Activated effector memory CD4-positive, alpha-beta T cell treated with Interleukin-2 at 50 U/mL for 16 hours (primary cell): Measurements from ENCODE around the gene TRPC4.

ENCODE experiments used
- DNase-seq: peaks from one replicate; pipeline ENCODE4 v3.0.0-alpha.2; 2020

TRPC4 gene

GRCh38 chr13:37709318-37709717 lies 160.3 kb downstream of the TRPC4 start:
- no peak for DNase-seq

- no peak for DNase-seq
Measured at GRCh38 chr13:37707739-37708500, 161.7 kb downstream of the TRPC4 start.

- no peak for DNase-seq
Measured at GRCh38 chr13:37706041-37706440, 163.5 kb downstream of the TRPC4 start.

- DNase-seq: no peak
Measured at GRCh38 chr13:37701972-37702371, 167.6 kb downstream of the TRPC4 start.

GRCh38 chr13:37701306-37701705 lies 168.3 kb downstream of the TRPC4 start:
- no peak for DNase-seq

- no peak for DNase-seq
Measured at GRCh38 chr13:37700887-37701286, 168.7 kb downstream of the TRPC4 start.

GRCh38 chr13:37695200-37695599 lies 174.4 kb downstream of the TRPC4 start:
- DNase-seq: no peak

GRCh38 chr13:37690361-37690760 lies 179.2 kb downstream of the TRPC4 start:
- no peak for DNase-seq

- no peak for DNase-seq
Measured at GRCh38 chr13:37686501-37686900, 183.1 kb downstream of the TRPC4 start.

GRCh38 chr13:37685206-37685605 lies 184.4 kb downstream of the TRPC4 start:
- no peak for DNase-seq

- DNase-seq: no peak
Measured at GRCh38 chr13:37682496-37682895, 187.1 kb downstream of the TRPC4 start.

GRCh38 chr13:37681281-37682032 lies 188.1 kb downstream of the TRPC4 start:
- no peak for DNase-seq

GRCh38 chr13:37680137-37680536 lies 189.4 kb downstream of the TRPC4 start:
- DNase-seq: no peak

- DNase-seq: no peak
Measured at GRCh38 chr13:37679043-37679442, 190.5 kb downstream of the TRPC4 start.

- DNase-seq: no peak
Measured at GRCh38 chr13:37669845-37670244, 199.7 kb downstream of the TRPC4 start.

GRCh38 chr13:37667702-37668101 lies 201.9 kb downstream of the TRPC4 start:
- no peak for DNase-seq

GRCh38 chr13:37666036-37666435 lies 203.5 kb downstream of the TRPC4 start:
- no peak for DNase-seq

- DNase-seq: no peak
Measured at GRCh38 chr13:37665420-37665819, 204.2 kb downstream of the TRPC4 start.

- DNase-seq: no peak
Measured at GRCh38 chr13:37663724-37664123, 205.8 kb downstream of the TRPC4 start.

GRCh38 chr13:37662624-37663023 lies 206.9 kb downstream of the TRPC4 start:
- no peak for DNase-seq

- DNase-seq: no peak
Measured at GRCh38 chr13:37657956-37658355, 211.6 kb downstream of the TRPC4 start.

GRCh38 chr13:37657134-37657533 lies 212.4 kb downstream of the TRPC4 start:
- DNase-seq: no peak

- DNase-seq: no peak
Measured at GRCh38 chr13:37656247-37656940, 213.2 kb downstream of the TRPC4 start.

- DNase-seq: no peak
Measured at GRCh38 chr13:37652596-37652995, 217.0 kb downstream of the TRPC4 start.
